ENCODE data around the gene MAP4K3.

GRCh38 chr2:39325966-39326365 is 111.1 kb downstream of the MAP4K3 start:
- no peak for TF ChIP-seq CTCF (IDR thresholded peaks at IDR 0.05)
- TF ChIP-seq POLR2A (IDR thresholded peaks at IDR 0.05): no peak
